Endodermal cell (in vitro differentiated cells): Measurements from ENCODE around the gene PPIC. TPM values are rescaled to one million over a fixed set of nuclear protein-coding genes. Genes with fewer than 3 reads are reported as not detected.

Experiments used
- DNase-seq: peaks from one replicate; pipeline ENCODE4 v3.0.0-alpha.2; 2017
- H3K27ac ChIP-seq: 2 replicates; pipeline ENCODE4 v1.5.1; 2013; ENCODE audit warnings: mild to moderate bottlenecking, low read depth, low read length, moderate library complexity
- H3K27me3 ChIP-seq: 2 replicates; pipeline ENCODE4 v1.6.1; 2013; ENCODE audit warnings: mild to moderate bottlenecking, low read length, moderate library complexity; ENCODE audit not compliant: insufficient read depth, control insufficient read depth, poor library complexity, severe bottlenecking
- H3K36me3 ChIP-seq: 2 replicates; pipeline ENCODE4 v1.7.0; 2013; ENCODE audit warnings: mild to moderate bottlenecking, low read length, moderate library complexity; ENCODE audit not compliant: control insufficient read depth, insufficient read depth
- H3K4me1 ChIP-seq: one replicate; pipeline ENCODE4 v1.7.0; 2013; ENCODE audit warnings: low read length; ENCODE audit not compliant: control insufficient read depth, insufficient read depth
- H3K4me3 ChIP-seq: 2 replicates; pipeline ENCODE4 v1.5.1; 2013; ENCODE audit warnings: mild to moderate bottlenecking, low read length, moderate library complexity
- H3K9ac ChIP-seq: 2 replicates; pipeline ENCODE4 v1.6.1; 2013; ENCODE audit warnings: mild to moderate bottlenecking, low read length, moderate library complexity; ENCODE audit not compliant: poor library complexity, severe bottlenecking; ENCODE audit errors: extremely low read depth
- H3K9me3 ChIP-seq: 2 replicates; pipeline ENCODE4 v1.6.1; 2013; ENCODE audit warnings: mild to moderate bottlenecking, low read length, moderate library complexity; ENCODE audit not compliant: control insufficient read depth
- H3K27ac Mint-ChIP-seq: 2 replicates; pipeline ENCODE4 v1.8.0; 2020; ENCODE audit warnings: mixed read lengths
- H3K27me3 Mint-ChIP-seq: 2 replicates; pipeline ENCODE4 v1.8.0; 2021; ENCODE audit warnings: mild to moderate bottlenecking, mixed read lengths; ENCODE audit not compliant: insufficient read depth
- H3K36me3 Mint-ChIP-seq: 2 replicates; pipeline ENCODE4 v1.8.0; 2020; ENCODE audit warnings: low read depth, mixed read lengths
- H3K4me1 Mint-ChIP-seq: 2 replicates; pipeline ENCODE4 v1.8.0; 2020; ENCODE audit warnings: mixed read lengths
- H3K4me3 Mint-ChIP-seq: 2 replicates; pipeline ENCODE4 v1.8.0; 2020; ENCODE audit warnings: mild to moderate bottlenecking, moderate library complexity, mixed read lengths
- H3K9me3 Mint-ChIP-seq: 2 replicates; pipeline ENCODE4 v1.8.0; 2020; ENCODE audit warnings: mild to moderate bottlenecking, mixed read lengths
- CTCF ChIP-seq: fragments of 200-600 bp; sonication (generic); conservative IDR thresholded peaks from 2 replicates; pipeline ENCODE4 v1.5.0; 2021; ENCODE audit warnings: antibody characterized with exemption, mild to moderate bottlenecking
- WGBS, 2 experiments: methylation state at CpG; one replicate each; pipeline versions ENCODE4 v1.1.5 to v1.1.7; 2013; ENCODE audit warnings: missing lambda C conversion rate in 2 of 2, mixed read lengths in 1 of 2; ENCODE audit not compliant: insufficient coverage in 1 of 2, insufficient read length in 1 of 2; 5-methylcytosine and 5-hydroxymethylcytosine counted together
- total RNA-seq, 2 donors: library from RNA; stranded (reverse); fragmentation: NEBNext Ultra II Directional in 1 of 2; extraction: Animal tissue kit (Norgen Biotek cat#: 25700) in 1 of 2; gene quantifications; 2 replicates in 1 of 2; 3 replicates in 1 of 2; pipeline ENCODE4 v1.2.1, GENCODE V29; 2021

PPIC gene
- total RNA-seq, 2 donors from 2014 or later: 25.7 to 36.4 TPM

GRCh38 chr5:123046222-123046621 lies 9.7 kb upstream of the PPIC start:
- H3K9me3 ChIP-seq: no peaks in the 10 kb centered on the region
- Mint-ChIP-seq H3K4me1 (no peaks in the 10 kb centered on the region), H3K27ac (no peak overlapping the region), H3K36me3 (no peaks in the 10 kb centered on the region), H3K9me3 (no peaks in the 10 kb centered on the region), H3K27me3 (peaks cover 6% of the 10 kb centered on the region), H3K4me3 (no peak overlapping the region)
- no peak overlapping the region for H3K9ac ChIP-seq
- DNase-seq: no peak
- no peak overlapping the region for H3K4me3 ChIP-seq
- H3K27me3 ChIP-seq: no peaks in the 10 kb centered on the region
- no peaks in the 10 kb centered on the region for H3K36me3 ChIP-seq
- no peak for TF ChIP-seq CTCF
- H3K27ac ChIP-seq: no peak overlapping the region
- H3K4me1 ChIP-seq: no peaks in the 10 kb centered on the region
- 60 to 86% methylated on average over 1 to 4 of the region's 4 CpGs for whole genome bisulfite sequencing, 2 experiments

- no peak overlapping the region for H3K27ac ChIP-seq
- H3K27ac Mint-ChIP-seq: no peak overlapping the region
- no peaks in the 10 kb centered on the region for H3K36me3 Mint-ChIP-seq
- H3K27me3 Mint-ChIP-seq: peaks cover 8% of the 10 kb centered on the region
- H3K9me3 ChIP-seq: no peaks in the 10 kb centered on the region
- DNase-seq: no peak
- no peaks in the 10 kb centered on the region for H3K9me3 Mint-ChIP-seq
- 91 to 92% methylated on average over 6 of the region's 7 CpGs for WGBS, 2 experiments
- H3K9ac ChIP-seq: no peak overlapping the region
- H3K36me3 ChIP-seq: no peaks in the 10 kb centered on the region
- no peak for TF ChIP-seq CTCF
- H3K27me3 ChIP-seq: no peaks in the 10 kb centered on the region
- H3K4me1 ChIP-seq: no peaks in the 10 kb centered on the region
- no peak overlapping the region for H3K4me3 ChIP-seq
- no peak overlapping the region for H3K4me3 Mint-ChIP-seq
- H3K4me1 Mint-ChIP-seq: no peaks in the 10 kb centered on the region
Observed at GRCh38 chr5:123044926-123045617, 8.5 kb upstream of the PPIC start.

GRCh38 chr5:123039673-123040072 lies 3.1 kb upstream of the PPIC start:
- no peak for DNase-seq
- H3K27me3 Mint-ChIP-seq: peaks cover 39% of the 10 kb centered on the region
- Histone ChIP-seq H3K9ac (no peak overlapping the region), H3K9me3 (no peaks in the 10 kb centered on the region), H3K27me3 (peaks cover 27% of the 10 kb centered on the region), H3K36me3 (no peaks in the 10 kb centered on the region), H3K4me1 (no peaks in the 10 kb centered on the region), H3K27ac (no peak overlapping the region), H3K4me3 (no peak overlapping the region)
- no peaks in the 10 kb centered on the region for H3K36me3 Mint-ChIP-seq
- H3K4me3 Mint-ChIP-seq: no peak overlapping the region
- H3K27ac Mint-ChIP-seq: no peak overlapping the region
- TF ChIP-seq CTCF: no peak
- peaks cover 12% of the 10 kb centered on the region for H3K4me1 Mint-ChIP-seq
- H3K9me3 Mint-ChIP-seq: no peaks in the 10 kb centered on the region
